ENCODE measurements around the gene CORO1A. TPM values are rescaled to one million over a fixed set of nuclear protein-coding genes. Genes with fewer than 3 reads are reported as not detected.
A peak's percentile ranks its signal among the peaks of the same experiment; 100 is the strongest.
"Not testable (repeated sequence)": the region's sequence is repeated elsewhere in the genome, so short reads cannot be mapped to it uniquely, and the experiment has no call there.

CORO1A gene
- 0.64 TPM in 1 of 2 replicates, not detected in the other for total RNA-seq (2014; rRNA removed; shearing (Covaris generic))
- polyA plus RNA-seq (2014; cell fraction: nucleus; rRNA removed): 2.8 and 8.8 TPM in 2 replicates

GRCh38 chr16:30183233-30184095 is at the start of gene CORO1A:
Gene CORO1A, plus strand, starts transcription at chr16:30183602. Its CDS starts 1,608 bp downstream, at chr16:30185210.
- peak; percentile 67 for DNase-seq (ENCODE audit: extremely low read depth, low read depth)

GRCh38 chr16:30136971-30137605 is 46.3 kb upstream of the CORO1A start:
- no peak for DNase-seq (ENCODE audit: extremely low read depth, low read depth)

- no peak for DNase-seq (ENCODE audit: extremely low read depth, low read depth)
Observed at GRCh38 chr16:30137897-30138296, 45.5 kb upstream of the CORO1A start.

- DNase-seq (ENCODE audit: extremely low read depth, low read depth): no peak
Observed at GRCh38 chr16:30139583-30140481, 43.6 kb upstream of the CORO1A start.

- no peak for DNase-seq (ENCODE audit: extremely low read depth, low read depth)
Observed at GRCh38 chr16:30141750-30142149, 41.7 kb upstream of the CORO1A start.

GRCh38 chr16:30142672-30143346 is 40.6 kb upstream of the CORO1A start:
- peak; percentile 27 for DNase-seq (ENCODE audit: extremely low read depth, low read depth)

- DNase-seq (ENCODE audit: extremely low read depth, low read depth): no peak
Observed at GRCh38 chr16:30143347-30143702, 40.1 kb upstream of the CORO1A start.

GRCh38 chr16:30144017-30144416 is 39.4 kb upstream of the CORO1A start:
- no peak for DNase-seq (ENCODE audit: extremely low read depth, low read depth)

GRCh38 chr16:30144917-30145316 is 38.5 kb upstream of the CORO1A start:
- DNase-seq (ENCODE audit: extremely low read depth, low read depth): no peak

- no peak for DNase-seq (ENCODE audit: extremely low read depth, low read depth)
Observed at GRCh38 chr16:30145657-30146056, 37.7 kb upstream of the CORO1A start.

- no peak for DNase-seq (ENCODE audit: extremely low read depth, low read depth)
Observed at GRCh38 chr16:30147843-30148510, 35.4 kb upstream of the CORO1A start.

- no peak for DNase-seq (ENCODE audit: extremely low read depth, low read depth)
Observed at GRCh38 chr16:30149250-30149930, 34.0 kb upstream of the CORO1A start.

- DNase-seq (ENCODE audit: extremely low read depth, low read depth): no peak
Observed at GRCh38 chr16:30151091-30151490, 32.3 kb upstream of the CORO1A start.

GRCh38 chr16:30152517-30152916 is 30.9 kb upstream of the CORO1A start:
- DNase-seq (ENCODE audit: extremely low read depth, low read depth): no peak

- DNase-seq (ENCODE audit: extremely low read depth, low read depth): no peak
Observed at GRCh38 chr16:30155188-30155587, 28.2 kb upstream of the CORO1A start.

- no peak for DNase-seq (ENCODE audit: extremely low read depth, low read depth)
Observed at GRCh38 chr16:30157214-30157613, 26.2 kb upstream of the CORO1A start.

GRCh38 chr16:30163538-30163937 is 19.9 kb upstream of the CORO1A start:
- no peak for DNase-seq (ENCODE audit: extremely low read depth, low read depth)

- no peak for DNase-seq (ENCODE audit: extremely low read depth, low read depth)
Observed at GRCh38 chr16:30166202-30166902, 17.1 kb upstream of the CORO1A start.

GRCh38 chr16:30168746-30169145 is 14.7 kb upstream of the CORO1A start:
- DNase-seq (ENCODE audit: extremely low read depth, low read depth): not testable (repeated sequence)

Measured in NCI-H460 (cell line).